ENCODE measurements around the gene KLHL22.

The KLHL22 gene

GRCh38 chr22:20441631-20442484 lies 53.7 kb downstream of the KLHL22 start:
- no peak for ATAC-seq
- Mint-ChIP-seq H3K4me1 (peaks cover 5% of the 10 kb centered on the region), H3K36me3 (ENCODE audit: low read depth) (peaks cover 2% of the 10 kb centered on the region), H3K27me3 (peaks cover 16% of the 10 kb centered on the region), H3K9me3 (no peaks in the 10 kb centered on the region), H3K27ac (no peak overlapping the region), H3K4me3 (no peak overlapping the region)
- no peak for DNase-seq

- no peak for ATAC-seq
Measured at GRCh38 chr22:20440637-20441591, 54.7 kb downstream of the KLHL22 start.

GRCh38 chr22:20439928-20440575 lies 55.5 kb downstream of the KLHL22 start:
- H3K27me3 Mint-ChIP-seq: peaks cover 29% of the 10 kb centered on the region

More at GRCh38 chr22:20440637-20441591, 54.7 kb downstream of the KLHL22 start:
- H3K4me1 Mint-ChIP-seq: peaks cover 8% of the 10 kb centered on the region
- H3K4me3 Mint-ChIP-seq: no peak overlapping the region
- H3K27me3 Mint-ChIP-seq: peaks cover 20% of the 10 kb centered on the region
- H3K36me3 Mint-ChIP-seq (ENCODE audit: low read depth): peaks cover 2% of the 10 kb centered on the region
- no peak for DNase-seq
- H3K27ac Mint-ChIP-seq: no peak overlapping the region
- no peaks in the 10 kb centered on the region for H3K9me3 Mint-ChIP-seq

DNA sequence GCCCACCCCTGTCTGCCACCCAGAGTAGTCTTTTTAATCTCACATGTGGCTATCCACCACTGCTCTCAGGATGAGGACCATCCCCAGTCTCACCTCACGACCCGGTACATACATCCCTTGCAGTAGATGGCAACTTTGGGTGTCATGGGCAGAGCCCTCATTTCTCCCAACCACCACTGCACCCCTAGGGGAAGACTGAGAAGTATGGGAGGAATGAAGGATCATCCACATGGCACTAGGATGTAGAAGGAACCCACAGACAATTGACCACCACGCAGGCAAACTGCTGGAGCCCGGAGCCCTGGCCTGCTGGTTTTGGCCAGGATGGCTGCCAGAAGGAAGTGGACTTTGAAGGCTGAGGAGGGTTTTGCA lies 56.1 kb downstream of the KLHL22 start:
- Mint-ChIP-seq H3K9me3 (no peaks in the 10 kb centered on the region), H3K4me3 (no peak overlapping the region), H3K36me3 (ENCODE audit: low read depth) (peaks cover 2% of the 10 kb centered on the region), H3K27me3 (peaks cover 34% of the 10 kb centered on the region), H3K4me1 (peaks cover 9% of the 10 kb centered on the region), H3K27ac (no peak overlapping the region)
- ATAC-seq (no peak), DNase-seq (no peak)

More at GRCh38 chr22:20439928-20440575, 55.5 kb downstream of the KLHL22 start:
- Mint-ChIP-seq H3K36me3 (ENCODE audit: low read depth) (peaks cover 2% of the 10 kb centered on the region), H3K4me3 (no peak overlapping the region), H3K9me3 (no peaks in the 10 kb centered on the region), H3K27ac (no peak overlapping the region), H3K4me1 (peaks cover 9% of the 10 kb centered on the region)
- no peak for DNase-seq
- ATAC-seq: no peak

DNA sequence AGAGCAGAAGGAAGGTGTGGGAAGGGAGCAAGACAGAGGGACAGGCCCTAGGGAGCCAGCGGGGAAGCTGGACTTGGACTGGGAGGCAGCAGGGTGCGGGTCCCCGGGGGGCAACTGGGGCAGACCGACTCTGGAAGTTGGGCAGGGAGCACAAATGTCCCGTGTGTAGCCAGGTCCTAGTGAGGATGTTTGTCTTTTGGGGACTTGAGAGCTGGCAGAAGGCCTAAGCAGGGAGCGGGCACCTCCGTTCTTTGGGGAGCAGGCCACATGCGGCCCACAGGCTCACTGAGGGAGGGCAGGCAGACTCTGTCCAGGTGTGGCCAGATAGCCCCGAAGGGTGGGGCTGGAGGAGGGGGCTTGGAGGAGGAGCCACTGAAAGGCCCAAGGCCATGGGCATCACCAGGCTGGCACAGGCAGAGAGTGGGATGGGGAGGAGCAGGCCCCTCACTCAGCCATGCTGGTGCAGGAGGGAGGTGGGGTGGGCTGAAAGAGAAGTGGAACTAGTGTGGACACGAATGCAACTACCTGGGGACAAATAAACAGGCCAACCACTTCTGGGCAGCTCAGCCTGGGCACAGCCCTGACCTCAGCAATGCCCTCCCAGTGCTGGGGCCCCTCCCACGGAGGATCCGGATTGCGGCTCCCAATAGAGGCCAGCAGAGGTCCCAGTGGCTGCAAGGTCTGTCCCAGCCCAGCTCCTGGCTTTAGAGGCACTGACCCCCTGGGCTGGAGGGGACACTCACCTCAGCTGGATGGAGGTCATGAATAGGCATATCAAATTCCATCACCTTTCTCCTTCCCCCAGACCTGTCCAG lies 56.7 kb downstream of the KLHL22 start:
- peaks cover 40% of the 10 kb centered on the region for H3K27me3 Mint-ChIP-seq
- ATAC-seq: no peak
- no peaks in the 10 kb centered on the region for H3K9me3 Mint-ChIP-seq
- no peak overlapping the region for H3K4me3 Mint-ChIP-seq
- H3K27ac Mint-ChIP-seq: no peak overlapping the region
- DNase-seq: no peak
- H3K36me3 Mint-ChIP-seq (ENCODE audit: low read depth): peaks cover 2% of the 10 kb centered on the region
- peaks cover 9% of the 10 kb centered on the region for H3K4me1 Mint-ChIP-seq

DNA sequence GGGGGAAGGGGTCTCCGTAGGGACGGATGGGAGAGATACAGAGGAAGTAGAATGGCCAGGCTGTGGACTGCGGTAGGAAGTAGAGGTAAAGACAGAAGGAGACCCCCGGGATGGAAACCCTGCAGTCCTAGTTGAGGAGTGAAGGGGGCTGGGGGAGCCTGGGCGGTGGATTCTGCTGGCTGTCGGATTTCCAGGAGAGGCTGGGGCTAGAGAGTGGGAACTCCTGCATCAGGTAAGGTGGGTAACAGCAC lies 57.2 kb downstream of the KLHL22 start:
- Mint-ChIP-seq H3K27ac (no peak overlapping the region), H3K36me3 (ENCODE audit: low read depth) (peaks cover 2% of the 10 kb centered on the region), H3K4me3 (no peak overlapping the region), H3K27me3 (peaks cover 42% of the 10 kb centered on the region), H3K4me1 (peaks cover 9% of the 10 kb centered on the region), H3K9me3 (no peaks in the 10 kb centered on the region)
- ATAC-seq: no peak
- no peak for DNase-seq

GRCh38 chr22:20437613-20438426 lies 57.8 kb downstream of the KLHL22 start, which contains the start of gene SCARF2:
TSS of gene SCARF2 (minus strand) at chr22:20437825. CDS start at chr22:20437754, 71 bp downstream.
- Mint-ChIP-seq H3K4me3 (peak within 1 kb of the TSS; percentile 65), H3K27me3 (peaks cover 46% of the 10 kb centered on the region), H3K27ac (no peak within 1 kb of the TSS), H3K4me1 (peaks cover 9% of the 10 kb centered on the region), H3K36me3 (ENCODE audit: low read depth) (peaks cover 2% of the 10 kb centered on the region), H3K9me3 (no peaks in the 10 kb centered on the region)
- DNase-seq: no peak
- no peak for ATAC-seq

DNA sequence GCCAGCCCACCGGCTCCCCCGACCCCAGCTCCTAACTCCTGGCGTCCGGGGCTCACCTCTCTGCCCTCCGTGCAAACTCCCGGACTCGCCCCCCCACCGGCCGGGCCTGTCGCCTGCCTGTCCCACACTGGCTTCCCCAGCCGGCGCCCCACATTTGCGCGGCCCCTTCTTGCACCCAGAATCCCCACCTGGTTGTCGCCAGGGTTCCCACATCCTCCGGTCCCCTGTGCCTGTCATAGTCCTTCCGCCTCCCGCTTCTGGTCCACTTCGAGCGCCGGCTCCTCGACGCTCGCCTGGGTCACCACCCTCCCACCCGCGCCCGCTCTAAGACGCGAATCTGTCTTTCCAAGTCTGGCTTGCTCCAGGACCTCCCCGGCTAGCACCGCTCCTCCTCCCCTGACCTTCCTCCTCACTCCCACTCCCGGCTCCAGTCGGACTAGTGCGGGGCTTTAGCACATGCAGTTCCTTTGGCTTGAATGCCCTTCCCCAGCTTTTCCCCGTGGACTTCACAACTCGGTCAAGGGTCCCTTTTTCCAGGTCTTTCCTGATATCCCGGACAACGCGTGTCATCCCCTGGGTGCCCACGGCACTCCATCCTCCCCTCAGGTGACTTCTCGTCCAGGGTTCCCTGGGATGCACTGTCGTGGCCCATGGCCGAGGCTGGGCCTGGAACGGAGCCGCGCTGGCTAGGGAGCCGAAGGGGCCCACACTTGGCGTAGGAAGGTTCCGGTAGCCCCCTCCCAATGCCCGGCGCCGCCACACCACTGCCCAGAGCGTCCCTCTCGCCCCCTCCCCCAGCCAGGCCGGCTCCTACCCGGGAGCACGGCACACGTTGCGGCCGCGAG lies 58.6 kb downstream of the KLHL22 start:
- ATAC-seq: no peak

DNA sequence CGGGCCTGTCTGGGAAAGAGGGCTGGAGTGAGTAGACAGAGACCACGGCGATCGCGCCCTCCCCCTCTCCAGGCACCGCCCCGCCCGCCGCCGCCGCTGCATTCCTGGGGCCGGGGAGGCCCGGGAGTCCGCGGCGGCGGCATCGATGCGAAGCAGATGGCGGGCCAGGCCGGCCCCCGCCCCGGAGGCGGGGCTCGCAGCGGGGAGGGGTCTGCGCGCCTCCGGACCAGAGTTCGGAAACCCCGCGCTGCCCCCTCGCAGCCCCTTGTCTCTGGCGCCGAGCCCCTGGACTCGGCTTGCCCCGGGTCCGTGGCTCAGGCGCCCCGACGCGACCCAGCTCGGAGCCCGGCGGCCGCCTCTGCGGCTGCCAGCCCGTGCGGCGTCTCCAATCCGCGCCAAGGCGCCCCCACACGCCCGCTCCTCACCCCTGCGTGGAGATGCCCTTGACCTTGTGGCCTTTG lies 59.3 kb downstream of the KLHL22 start:
- Mint-ChIP-seq H3K4me1 (peaks cover 11% of the 10 kb centered on the region), H3K9me3 (no peaks in the 10 kb centered on the region), H3K27me3 (peaks cover 59% of the 10 kb centered on the region), H3K36me3 (ENCODE audit: low read depth) (no peaks in the 10 kb centered on the region), H3K27ac (no peak overlapping the region), H3K4me3 (peak overlapping the region; percentile 65)
- ATAC-seq: no peak
- no peak for DNase-seq

More for the DNA sequence above, 58.6 kb downstream of the KLHL22 start:
- H3K36me3 Mint-ChIP-seq (ENCODE audit: low read depth): no peaks in the 10 kb centered on the region
- peak overlapping the region; percentile 65 for H3K4me3 Mint-ChIP-seq
- peaks cover 54% of the 10 kb centered on the region for H3K27me3 Mint-ChIP-seq
- H3K27ac Mint-ChIP-seq: no peak overlapping the region
- no peaks in the 10 kb centered on the region for H3K9me3 Mint-ChIP-seq
- DNase-seq: no peak
- H3K4me1 Mint-ChIP-seq: peaks cover 9% of the 10 kb centered on the region

DNA sequence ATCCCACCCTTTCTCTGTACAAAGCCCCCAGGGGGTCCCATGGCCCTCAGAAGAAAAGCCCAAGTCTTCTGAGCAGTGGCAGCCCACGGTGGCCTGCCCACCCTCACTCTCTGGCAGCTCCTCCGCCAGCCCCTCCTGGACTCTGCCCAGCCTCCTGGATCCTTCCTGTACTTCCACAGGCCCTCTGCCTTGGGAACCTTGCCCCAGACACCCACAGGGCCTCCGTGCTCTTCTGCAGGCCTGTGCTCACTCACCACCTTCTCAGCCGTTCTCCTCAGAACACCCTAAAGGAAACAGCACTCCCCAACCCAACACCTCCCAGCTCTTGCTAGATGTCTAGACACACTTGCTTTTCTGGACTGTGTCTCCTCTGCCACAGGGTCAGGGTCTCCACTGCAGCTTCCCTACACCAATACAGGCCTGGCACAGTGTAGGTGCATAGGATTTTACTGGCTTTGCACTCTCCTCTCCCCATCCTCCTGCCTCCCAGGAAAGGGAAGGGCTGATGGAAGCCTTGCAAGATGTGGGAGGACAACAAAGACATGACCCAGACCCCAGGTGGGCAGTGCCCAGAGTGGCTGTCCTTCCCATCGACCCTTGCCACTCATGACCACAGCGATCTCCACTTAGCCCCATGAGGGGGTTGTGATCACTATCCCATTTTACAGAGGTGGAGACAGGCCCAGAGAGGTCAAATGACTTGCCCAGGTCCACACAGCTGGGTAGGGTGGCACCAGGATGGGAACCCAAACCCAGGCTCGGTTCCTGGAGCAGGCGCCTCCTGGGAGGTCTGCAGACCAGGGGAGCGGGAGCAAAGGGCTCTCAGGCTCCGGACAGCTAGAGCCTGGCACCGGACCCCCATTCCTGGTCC lies 59.9 kb downstream of the KLHL22 start:
- DNase-seq: no peak
- peaks cover 12% of the 10 kb centered on the region for H3K4me1 Mint-ChIP-seq
- peak overlapping the region; percentile 38 for H3K4me3 Mint-ChIP-seq
- no peaks in the 10 kb centered on the region for H3K36me3 Mint-ChIP-seq (ENCODE audit: low read depth)
- H3K9me3 Mint-ChIP-seq: no peaks in the 10 kb centered on the region
- no peak overlapping the region for H3K27ac Mint-ChIP-seq
- H3K27me3 Mint-ChIP-seq: peaks cover 59% of the 10 kb centered on the region
- ATAC-seq: no peak

DNA sequence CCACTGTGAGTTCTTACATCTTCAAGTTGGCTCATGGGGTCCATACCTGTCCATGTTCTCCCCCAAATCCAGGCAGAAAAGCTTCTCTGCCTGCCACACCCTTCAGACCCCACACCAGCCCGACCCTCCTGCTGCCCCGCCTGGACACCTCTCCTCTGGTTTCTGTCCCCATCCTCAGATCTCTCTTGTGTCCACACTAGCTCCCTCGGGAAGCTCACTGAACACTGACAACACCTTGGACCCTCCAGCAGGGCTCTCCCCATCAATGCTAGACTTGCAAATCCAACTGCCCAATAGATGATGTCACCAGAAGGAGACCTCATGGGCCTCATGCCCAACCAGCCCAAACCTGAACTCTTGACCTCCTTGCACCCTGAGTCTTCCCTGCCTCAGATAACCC lies 60.8 kb downstream of the KLHL22 start:
- H3K27ac Mint-ChIP-seq: no peak overlapping the region
- no peaks in the 10 kb centered on the region for H3K36me3 Mint-ChIP-seq (ENCODE audit: low read depth)

DNA sequence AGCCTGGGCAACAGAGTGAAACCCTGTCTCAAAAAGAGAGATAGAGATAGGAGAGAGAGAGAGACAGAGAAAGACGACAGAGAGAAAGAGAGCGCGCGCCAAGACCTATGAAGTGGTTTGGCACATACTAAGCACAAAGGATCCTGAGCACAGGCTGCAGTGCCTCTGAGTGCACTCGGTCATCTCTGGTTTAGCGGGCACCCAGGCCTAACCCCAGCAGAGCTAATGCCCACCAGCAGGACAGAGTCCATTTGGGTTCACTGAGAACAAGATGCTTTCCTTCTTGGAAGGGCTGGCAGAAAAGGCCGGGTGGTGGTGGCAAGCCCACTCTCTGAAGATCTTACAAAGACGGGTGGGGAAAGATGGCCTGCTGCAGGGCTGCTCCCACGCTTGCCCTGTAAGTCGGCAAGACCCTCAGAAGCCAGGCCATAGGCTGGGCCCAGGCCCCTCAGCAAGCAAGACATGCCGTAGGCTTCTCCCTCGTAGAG lies 61.3 kb downstream of the KLHL22 start:
- H3K27ac Mint-ChIP-seq: no peak overlapping the region
- H3K4me3 Mint-ChIP-seq: no peak overlapping the region
- peaks cover 20% of the 10 kb centered on the region for H3K4me1 Mint-ChIP-seq
- DNase-seq (no peak), ATAC-seq (no peak)
- H3K9me3 Mint-ChIP-seq: no peaks in the 10 kb centered on the region
- H3K27me3 Mint-ChIP-seq: peaks cover 63% of the 10 kb centered on the region
- H3K36me3 Mint-ChIP-seq (ENCODE audit: low read depth): no peaks in the 10 kb centered on the region

More for the DNA sequence above, 60.8 kb downstream of the KLHL22 start:
- H3K4me3 Mint-ChIP-seq: no peak overlapping the region
- peaks cover 20% of the 10 kb centered on the region for H3K4me1 Mint-ChIP-seq
- H3K9me3 Mint-ChIP-seq: no peaks in the 10 kb centered on the region
- DNase-seq (no peak), ATAC-seq (no peak)
- peaks cover 63% of the 10 kb centered on the region for H3K27me3 Mint-ChIP-seq

All from activated naive CD8-positive, alpha-beta T cell treated with anti-CD3 and anti-CD28 coated beads, Interleukin-2, amount 50 U/mL, for 24 hours (primary cell).